HL-60 (cell line): ENCODE data around the gene ADAMTS17.

Experiments
- POLR2AphosphoS5 ChIP-seq: IDR thresholded peaks from 2 replicates; pipeline ENCODE4 v1.6.1; 2012; ENCODE audit warnings: low read depth
- TF ChIP-seq, protein P1 (sequence below): IDR thresholded peaks from one replicate; pipeline ENCODE4 v1.5.1; 2011; ENCODE audit warnings: low read length, control low read depth, inconsistent platforms; ENCODE audit not compliant: insufficient read depth
- TF ChIP-seq, protein P2 (sequence below): IDR thresholded peaks from 2 replicates; pipeline ENCODE4 v1.6.1; 2012; ENCODE audit warnings: low read depth; ENCODE audit not compliant: insufficient replicate concordance

DNA sequence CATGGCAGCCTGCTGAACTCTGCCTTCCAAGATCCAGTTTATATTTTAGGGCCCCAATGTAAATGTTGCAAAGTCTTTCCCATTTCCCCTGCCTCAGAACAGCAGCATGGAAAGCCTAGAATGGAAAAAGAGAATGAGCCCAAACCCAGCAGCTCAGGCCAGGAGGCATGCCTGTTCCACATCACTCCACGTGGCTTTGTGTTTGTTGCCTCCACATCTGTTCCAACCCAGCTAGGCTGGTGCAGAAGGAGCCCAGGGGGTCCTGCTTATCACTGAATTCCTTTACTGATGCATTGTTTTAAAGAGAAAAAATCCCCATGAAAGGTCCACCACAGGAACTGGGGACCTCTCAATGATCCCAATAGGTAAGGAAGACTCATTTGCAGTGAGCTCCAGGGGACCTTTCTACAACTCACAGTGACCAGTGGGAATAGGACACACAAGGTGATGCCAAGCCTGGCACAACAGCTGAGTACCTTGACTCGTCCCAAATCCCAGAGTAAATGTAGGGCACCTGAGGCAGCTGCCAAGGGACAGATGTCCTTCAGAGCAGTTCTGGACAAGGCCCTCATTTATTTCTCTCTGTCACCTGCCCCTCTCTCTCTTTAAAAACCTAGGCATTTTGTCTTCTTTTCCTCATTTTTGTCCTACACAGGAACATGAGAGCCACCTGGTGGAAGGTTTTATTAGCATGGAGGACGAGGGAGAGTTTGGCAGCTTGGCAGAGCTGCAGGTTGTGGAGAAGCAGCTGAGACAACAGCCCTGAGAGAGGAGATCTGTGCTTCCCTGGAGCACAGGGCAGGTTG lies 41.7 kb upstream of the ADAMTS17 start:
- TF ChIP-seq, protein P1, sequence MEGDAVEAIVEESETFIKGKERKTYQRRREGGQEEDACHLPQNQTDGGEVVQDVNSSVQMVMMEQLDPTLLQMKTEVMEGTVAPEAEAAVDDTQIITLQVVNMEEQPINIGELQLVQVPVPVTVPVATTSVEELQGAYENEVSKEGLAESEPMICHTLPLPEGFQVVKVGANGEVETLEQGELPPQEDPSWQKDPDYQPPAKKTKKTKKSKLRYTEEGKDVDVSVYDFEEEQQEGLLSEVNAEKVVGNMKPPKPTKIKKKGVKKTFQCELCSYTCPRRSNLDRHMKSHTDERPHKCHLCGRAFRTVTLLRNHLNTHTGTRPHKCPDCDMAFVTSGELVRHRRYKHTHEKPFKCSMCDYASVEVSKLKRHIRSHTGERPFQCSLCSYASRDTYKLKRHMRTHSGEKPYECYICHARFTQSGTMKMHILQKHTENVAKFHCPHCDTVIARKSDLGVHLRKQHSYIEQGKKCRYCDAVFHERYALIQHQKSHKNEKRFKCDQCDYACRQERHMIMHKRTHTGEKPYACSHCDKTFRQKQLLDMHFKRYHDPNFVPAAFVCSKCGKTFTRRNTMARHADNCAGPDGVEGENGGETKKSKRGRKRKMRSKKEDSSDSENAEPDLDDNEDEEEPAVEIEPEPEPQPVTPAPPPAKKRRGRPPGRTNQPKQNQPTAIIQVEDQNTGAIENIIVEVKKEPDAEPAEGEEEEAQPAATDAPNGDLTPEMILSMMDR: peak; percentile 31
- TF ChIP-seq POLR2AphosphoS5: no peak
- TF ChIP-seq, protein P2, sequence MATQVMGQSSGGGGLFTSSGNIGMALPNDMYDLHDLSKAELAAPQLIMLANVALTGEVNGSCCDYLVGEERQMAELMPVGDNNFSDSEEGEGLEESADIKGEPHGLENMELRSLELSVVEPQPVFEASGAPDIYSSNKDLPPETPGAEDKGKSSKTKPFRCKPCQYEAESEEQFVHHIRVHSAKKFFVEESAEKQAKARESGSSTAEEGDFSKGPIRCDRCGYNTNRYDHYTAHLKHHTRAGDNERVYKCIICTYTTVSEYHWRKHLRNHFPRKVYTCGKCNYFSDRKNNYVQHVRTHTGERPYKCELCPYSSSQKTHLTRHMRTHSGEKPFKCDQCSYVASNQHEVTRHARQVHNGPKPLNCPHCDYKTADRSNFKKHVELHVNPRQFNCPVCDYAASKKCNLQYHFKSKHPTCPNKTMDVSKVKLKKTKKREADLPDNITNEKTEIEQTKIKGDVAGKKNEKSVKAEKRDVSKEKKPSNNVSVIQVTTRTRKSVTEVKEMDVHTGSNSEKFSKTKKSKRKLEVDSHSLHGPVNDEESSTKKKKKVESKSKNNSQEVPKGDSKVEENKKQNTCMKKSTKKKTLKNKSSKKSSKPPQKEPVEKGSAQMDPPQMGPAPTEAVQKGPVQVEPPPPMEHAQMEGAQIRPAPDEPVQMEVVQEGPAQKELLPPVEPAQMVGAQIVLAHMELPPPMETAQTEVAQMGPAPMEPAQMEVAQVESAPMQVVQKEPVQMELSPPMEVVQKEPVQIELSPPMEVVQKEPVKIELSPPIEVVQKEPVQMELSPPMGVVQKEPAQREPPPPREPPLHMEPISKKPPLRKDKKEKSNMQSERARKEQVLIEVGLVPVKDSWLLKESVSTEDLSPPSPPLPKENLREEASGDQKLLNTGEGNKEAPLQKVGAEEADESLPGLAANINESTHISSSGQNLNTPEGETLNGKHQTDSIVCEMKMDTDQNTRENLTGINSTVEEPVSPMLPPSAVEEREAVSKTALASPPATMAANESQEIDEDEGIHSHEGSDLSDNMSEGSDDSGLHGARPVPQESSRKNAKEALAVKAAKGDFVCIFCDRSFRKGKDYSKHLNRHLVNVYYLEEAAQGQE: no peak
